ENCODE results near the gene MADCAM1.

MADCAM1 gene

GRCh38 chr19:536881-537404 is 40.7 kb downstream of the MADCAM1 start:
- TF ChIP-seq CTCF (IDR thresholded peaks at IDR 0.05; ENCODE audit: insufficient read depth, missing control alignments), result no peak
- FAIRE-seq (no peak), DNase-seq (ENCODE audit: insufficient read length, low spot score) (no peak)

GRCh38 chr19:538641-539428 is 42.5 kb downstream of the MADCAM1 start:
- no peak for TF ChIP-seq CTCF (IDR thresholded peaks at IDR 0.05; ENCODE audit: insufficient read depth, missing control alignments)
- DNase-seq (ENCODE audit: insufficient read length, low spot score) (no peak), FAIRE-seq (no peak)

DNA sequence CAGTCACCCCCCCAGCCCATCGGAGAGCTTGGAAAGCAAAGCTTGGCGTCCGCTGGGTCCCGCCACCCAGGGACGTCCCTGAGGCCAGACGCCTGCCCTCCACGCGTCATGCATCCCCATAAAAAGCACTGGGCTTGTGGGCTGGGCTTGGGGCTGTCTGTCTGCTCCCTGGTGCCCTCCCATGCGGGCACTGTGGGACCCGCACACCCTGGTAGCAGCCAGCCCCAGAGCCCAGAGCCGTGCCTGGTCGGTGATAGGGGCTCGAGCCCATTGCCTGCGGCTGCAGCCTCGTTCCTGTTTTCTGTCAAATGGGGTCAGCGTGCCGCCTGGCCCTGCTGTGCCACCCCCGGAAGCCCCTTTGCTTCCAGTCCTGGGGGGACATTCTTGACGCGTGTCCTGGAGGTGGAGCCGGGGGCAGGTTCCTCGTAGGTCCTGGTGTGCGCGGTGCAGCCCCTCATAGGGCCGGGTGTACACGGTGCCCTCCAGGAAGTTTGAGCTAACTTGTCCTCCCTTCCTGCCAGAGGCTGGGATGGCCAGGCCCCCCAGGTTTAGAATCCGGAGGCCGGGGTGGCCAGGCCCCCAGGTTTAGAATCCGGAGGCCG is 43.2 kb downstream of the MADCAM1 start:
- no peak for TF ChIP-seq CTCF (IDR thresholded peaks at IDR 0.05; ENCODE audit: insufficient read depth, missing control alignments)
- no peak for FAIRE-seq
- DNase-seq (ENCODE audit: insufficient read length, low spot score), result no peak

GRCh38 chr19:540867-541637 is 44.8 kb downstream of the MADCAM1 start:
- no peak for FAIRE-seq
- TF ChIP-seq CTCF (IDR thresholded peaks at IDR 0.05; ENCODE audit: insufficient read depth, missing control alignments), result no peak
- DNase-seq (ENCODE audit: insufficient read length, low spot score), result no peak

DNA sequence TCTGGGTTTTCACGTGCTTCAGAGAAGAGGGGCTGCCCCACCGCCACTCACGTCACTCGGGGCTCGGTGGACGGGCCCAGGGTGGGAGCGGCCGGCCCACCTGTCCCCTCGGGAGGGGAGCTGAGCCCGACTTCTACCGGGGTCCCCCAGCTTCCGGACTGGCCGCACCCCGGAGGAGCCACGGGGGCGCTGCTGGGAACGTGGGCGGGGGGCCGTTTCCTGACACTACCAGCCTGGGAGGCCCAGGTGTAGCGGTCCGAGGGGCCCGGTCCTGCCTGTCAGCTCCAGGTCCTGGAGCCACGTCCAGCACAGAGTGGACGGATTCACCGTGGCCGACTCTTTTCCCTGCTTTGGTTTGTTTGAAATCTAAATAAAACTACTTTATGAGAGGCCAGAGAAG is 45.4 kb downstream of the MADCAM1 start:
- FAIRE-seq, result no peak
- no peak for DNase-seq (ENCODE audit: insufficient read length, low spot score)
- no peak for TF ChIP-seq CTCF (IDR thresholded peaks at IDR 0.05; ENCODE audit: insufficient read depth, missing control alignments)

GRCh38 chr19:542173-542866 is 46.0 kb downstream of the MADCAM1 start:
- no peak for TF ChIP-seq CTCF (IDR thresholded peaks at IDR 0.05; ENCODE audit: insufficient read depth, missing control alignments)
- FAIRE-seq, result no peak
- no peak for DNase-seq (ENCODE audit: insufficient read length, low spot score)
